ENCODE measurements around the gene TNS1. TPM values are rescaled to one million over a fixed set of nuclear protein-coding genes. Genes with fewer than 3 reads are reported as not detected.

Gene TNS1
- total RNA-seq, 1 donor from 2014 or later, result 219 TPM

- peaks cover 4% of the 10 kb centered on the region for H3K4me1 Mint-ChIP-seq (ENCODE audit: low read depth, unreplicated experiment)
- peaks cover 7% of the 10 kb centered on the region for H3K27me3 Mint-ChIP-seq (ENCODE audit: low read depth, unreplicated experiment)
- Histone ChIP-seq H2AFZ (ENCODE audit: low read depth, low read length) (no peak overlapping the region), H3K27ac (ENCODE audit: low read depth, low read length) (no peak overlapping the region), H3K27me3 (ENCODE audit: insufficient read depth, low read length) (no peaks in the 10 kb centered on the region), H3K9me3 (ENCODE audit: insufficient read depth, low read depth, low read length) (no peaks in the 10 kb centered on the region), H3K36me3 (ENCODE audit: insufficient read depth, low read length) (peaks cover 3% of the 10 kb centered on the region), H3K9ac (ENCODE audit: low read length) (no peak overlapping the region), H3K4me1 (ENCODE audit: insufficient read depth, low read length) (no peaks in the 10 kb centered on the region), H3K4me3 (ENCODE audit: insufficient read depth, low read depth, low read length) (no peak overlapping the region), H4K20me1 (ENCODE audit: insufficient read depth, low read length) (no peaks in the 10 kb centered on the region), H3K4me2 (ENCODE audit: low read length) (no peak overlapping the region), H3K79me2 (ENCODE audit: insufficient read depth, low read length) (no peaks in the 10 kb centered on the region)
- peaks cover 5% of the 10 kb centered on the region for H3K9me3 Mint-ChIP-seq (ENCODE audit: unreplicated experiment)
- peaks cover 28% of the 10 kb centered on the region for H3K36me3 Mint-ChIP-seq (ENCODE audit: low read depth, unreplicated experiment)
- H3K27ac Mint-ChIP-seq (ENCODE audit: unreplicated experiment), result no peak overlapping the region
- no peak for TF ChIP-seq EZH2 (IDR thresholded peaks at IDR 0.05; ENCODE audit: insufficient read depth, low read length)
- TF ChIP-seq, protein P1, sequence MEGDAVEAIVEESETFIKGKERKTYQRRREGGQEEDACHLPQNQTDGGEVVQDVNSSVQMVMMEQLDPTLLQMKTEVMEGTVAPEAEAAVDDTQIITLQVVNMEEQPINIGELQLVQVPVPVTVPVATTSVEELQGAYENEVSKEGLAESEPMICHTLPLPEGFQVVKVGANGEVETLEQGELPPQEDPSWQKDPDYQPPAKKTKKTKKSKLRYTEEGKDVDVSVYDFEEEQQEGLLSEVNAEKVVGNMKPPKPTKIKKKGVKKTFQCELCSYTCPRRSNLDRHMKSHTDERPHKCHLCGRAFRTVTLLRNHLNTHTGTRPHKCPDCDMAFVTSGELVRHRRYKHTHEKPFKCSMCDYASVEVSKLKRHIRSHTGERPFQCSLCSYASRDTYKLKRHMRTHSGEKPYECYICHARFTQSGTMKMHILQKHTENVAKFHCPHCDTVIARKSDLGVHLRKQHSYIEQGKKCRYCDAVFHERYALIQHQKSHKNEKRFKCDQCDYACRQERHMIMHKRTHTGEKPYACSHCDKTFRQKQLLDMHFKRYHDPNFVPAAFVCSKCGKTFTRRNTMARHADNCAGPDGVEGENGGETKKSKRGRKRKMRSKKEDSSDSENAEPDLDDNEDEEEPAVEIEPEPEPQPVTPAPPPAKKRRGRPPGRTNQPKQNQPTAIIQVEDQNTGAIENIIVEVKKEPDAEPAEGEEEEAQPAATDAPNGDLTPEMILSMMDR (IDR thresholded peaks at IDR 0.05; ENCODE audit: insufficient read depth, low read depth, low read length), result no peak
- no peak for FAIRE-seq
- no peak overlapping the region for H3K4me3 Mint-ChIP-seq (ENCODE audit: unreplicated experiment)
- DNase-seq (ENCODE audit: low read depth), result no peak
Measured at GRCh38 chr2:217755027-217755745, 247.6 kb downstream of the TNS1 start.

DNA sequence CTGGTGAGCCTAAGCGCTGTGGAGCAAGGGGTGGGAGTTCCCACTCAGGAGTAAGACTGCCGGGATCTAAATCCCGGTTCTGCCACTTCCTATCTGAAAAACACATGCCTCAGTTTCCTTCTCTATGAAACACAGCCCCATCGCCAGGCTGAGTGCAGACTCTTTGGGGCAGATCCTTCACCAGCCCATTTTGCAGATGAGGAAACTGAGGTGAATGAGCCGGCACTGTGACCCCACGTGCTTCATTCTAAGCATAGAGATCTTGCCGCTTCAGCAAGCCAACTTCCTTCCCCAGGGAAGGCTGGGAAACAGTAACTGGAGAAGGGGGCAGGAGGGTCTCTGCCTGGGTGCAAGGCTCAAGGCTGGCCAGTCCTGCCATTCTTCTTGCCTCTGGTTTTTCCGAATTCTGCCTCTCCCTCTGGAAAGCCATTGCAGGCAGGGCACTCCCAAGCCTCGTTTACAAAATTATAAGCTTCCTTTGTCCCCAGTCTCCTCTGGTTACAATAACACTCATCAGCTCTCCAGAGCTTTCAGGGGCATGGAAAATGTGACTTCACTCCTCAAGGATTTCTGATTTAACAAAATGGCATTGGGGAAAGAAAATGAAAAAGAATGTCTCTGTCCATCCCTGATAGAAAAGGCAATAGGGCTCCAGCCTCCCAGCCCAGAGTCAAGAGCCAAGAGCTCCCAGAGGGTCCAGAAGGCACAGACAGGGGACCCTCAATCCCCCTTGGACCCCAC is 249.2 kb downstream of the TNS1 start:
- H3K27me3 ChIP-seq (ENCODE audit: insufficient read depth, low read length), result no peaks in the 10 kb centered on the region
- H3K27ac ChIP-seq (ENCODE audit: low read depth, low read length), result no peak overlapping the region
- H3K9me3 Mint-ChIP-seq (ENCODE audit: unreplicated experiment), result peaks cover 5% of the 10 kb centered on the region
- peaks cover 5% of the 10 kb centered on the region for H3K4me1 Mint-ChIP-seq (ENCODE audit: low read depth, unreplicated experiment)
- peak; percentile 50 for DNase-seq (ENCODE audit: low read depth)
- peak overlapping the region; percentile 75 for H3K27ac Mint-ChIP-seq (ENCODE audit: unreplicated experiment)
- peaks cover 3% of the 10 kb centered on the region for H3K36me3 ChIP-seq (ENCODE audit: insufficient read depth, low read length)
- no peaks in the 10 kb centered on the region for H4K20me1 ChIP-seq (ENCODE audit: insufficient read depth, low read length)
- H3K4me1 ChIP-seq (ENCODE audit: insufficient read depth, low read length), result no peaks in the 10 kb centered on the region
- no peak overlapping the region for H3K4me3 Mint-ChIP-seq (ENCODE audit: unreplicated experiment)
- H3K9ac ChIP-seq (ENCODE audit: low read length), result no peak overlapping the region
- no peak overlapping the region for H2AFZ ChIP-seq (ENCODE audit: low read depth, low read length)
- no peaks in the 10 kb centered on the region for H3K79me2 ChIP-seq (ENCODE audit: insufficient read depth, low read length)
- peaks cover 7% of the 10 kb centered on the region for H3K27me3 Mint-ChIP-seq (ENCODE audit: low read depth, unreplicated experiment)
- H3K9me3 ChIP-seq (ENCODE audit: insufficient read depth, low read depth, low read length), result no peaks in the 10 kb centered on the region
- no peak for FAIRE-seq
- H3K4me3 ChIP-seq (ENCODE audit: insufficient read depth, low read depth, low read length), result no peak overlapping the region
- peaks cover 24% of the 10 kb centered on the region for H3K36me3 Mint-ChIP-seq (ENCODE audit: low read depth, unreplicated experiment)
- no peak overlapping the region for H3K4me2 ChIP-seq (ENCODE audit: low read length)
- no peak for TF ChIP-seq EZH2 (IDR thresholded peaks at IDR 0.05; ENCODE audit: insufficient read depth, low read length)
- TF ChIP-seq, protein P1 (IDR thresholded peaks at IDR 0.05; ENCODE audit: insufficient read depth, low read depth, low read length), result no peak
